ENCODE results near the gene MAN1C1. TPM values are rescaled to one million over a fixed set of nuclear protein-coding genes. Genes with fewer than 3 reads are reported as not detected.
A peak's percentile ranks its signal among the peaks of the same experiment; 100 is the strongest.

Gene MAN1C1
- 5.3 and 5.5 TPM in 2 replicates for total RNA-seq (2014; rRNA removed; shearing (Covaris generic))

GRCh38 chr1:25616095-25616986 is at the start of gene MAN1C1:
MAN1C1 (plus strand) TSS chr1:25616791; CDS start chr1:25617798, 1,007 bp downstream.
- DNase-seq (ENCODE audit: low spot score): peak; percentile 93
- in situ Hi-C loops (cut with HindIII; ENCODE audit: low sequenced_read_pairs): no loop called here

DNA sequence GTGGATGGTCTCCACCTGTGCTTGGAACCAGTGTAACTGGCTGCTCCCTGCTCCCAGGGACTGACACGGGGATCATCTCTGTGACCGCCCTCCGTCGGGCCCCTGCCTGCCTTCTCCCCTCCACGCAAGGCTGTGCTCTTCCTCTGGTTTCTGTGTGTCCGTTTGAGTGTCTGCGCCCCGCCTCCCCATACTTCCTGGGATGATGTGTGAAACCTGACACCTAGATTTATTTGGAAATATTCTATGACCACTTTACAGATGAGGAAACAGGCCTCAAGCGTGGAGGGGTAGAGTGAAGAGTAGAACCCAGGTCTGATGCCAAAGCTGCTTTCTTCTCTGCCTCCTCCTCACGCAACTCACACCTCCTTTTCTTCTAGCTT is 48.9 kb upstream of the MAN1C1 start:
- in situ Hi-C loops (cut with HindIII; ENCODE audit: low sequenced_read_pairs): no loop called here
- DNase-seq (ENCODE audit: low spot score): no peak

GRCh38 chr1:25568090-25568833 is 48.3 kb upstream of the MAN1C1 start:
- in situ Hi-C loops (cut with HindIII; ENCODE audit: low sequenced_read_pairs): no loop called here

GRCh38 chr1:25568834-25569596 is 47.6 kb upstream of the MAN1C1 start:
- in situ Hi-C loops (cut with HindIII; ENCODE audit: low sequenced_read_pairs): no loop called here
- DNase-seq (ENCODE audit: low spot score): peak; percentile 20

More at GRCh38 chr1:25568090-25568833, 48.3 kb upstream of the MAN1C1 start:
- peak; percentile 97 for DNase-seq (ENCODE audit: low spot score)

GRCh38 chr1:25569597-25570396 is 46.8 kb upstream of the MAN1C1 start:
- in situ Hi-C loops (cut with HindIII; ENCODE audit: low sequenced_read_pairs): no loop called here

GRCh38 chr1:25570798-25571521 is 45.6 kb upstream of the MAN1C1 start:
- in situ Hi-C loops (cut with HindIII; ENCODE audit: low sequenced_read_pairs): no loop called here
- DNase-seq (ENCODE audit: low spot score): no peak

More at GRCh38 chr1:25569597-25570396, 46.8 kb upstream of the MAN1C1 start:
- peak; percentile 56 for DNase-seq (ENCODE audit: low spot score)

DNA sequence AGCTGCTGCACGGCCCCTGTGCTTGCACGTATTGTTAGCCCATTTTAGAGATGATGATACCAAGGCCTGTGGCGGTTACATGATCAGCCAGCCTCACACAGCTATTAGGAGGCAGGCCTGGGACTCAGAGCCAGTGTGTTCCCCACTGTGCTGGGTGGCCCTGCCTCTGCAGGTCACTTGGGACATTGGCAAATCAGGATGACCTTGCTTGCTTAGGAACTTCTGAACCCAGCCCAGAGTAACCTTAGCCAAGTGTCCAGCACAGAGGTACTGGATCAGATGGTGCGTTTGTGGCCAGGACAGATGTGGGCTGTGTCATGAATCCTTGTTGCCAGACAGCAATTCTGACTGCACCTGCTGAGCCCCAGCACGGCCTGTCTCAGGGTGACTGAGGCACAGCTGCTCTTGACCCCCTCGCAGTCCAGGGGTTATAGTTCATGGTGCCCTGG is 45.0 kb upstream of the MAN1C1 start:
- DNase-seq (ENCODE audit: low spot score): no peak
- in situ Hi-C loops (cut with HindIII; ENCODE audit: low sequenced_read_pairs): no loop called here

- no peak for DNase-seq (ENCODE audit: low spot score)
- in situ Hi-C loops (cut with HindIII; ENCODE audit: low sequenced_read_pairs): no loop called here
Measured at GRCh38 chr1:25572107-25572506, 44.5 kb upstream of the MAN1C1 start.

- peak; percentile 79 for DNase-seq (ENCODE audit: low spot score)
- in situ Hi-C loops (cut with HindIII; ENCODE audit: low sequenced_read_pairs): no loop called here
Measured at GRCh38 chr1:25572708-25573590, 43.6 kb upstream of the MAN1C1 start.

DNA sequence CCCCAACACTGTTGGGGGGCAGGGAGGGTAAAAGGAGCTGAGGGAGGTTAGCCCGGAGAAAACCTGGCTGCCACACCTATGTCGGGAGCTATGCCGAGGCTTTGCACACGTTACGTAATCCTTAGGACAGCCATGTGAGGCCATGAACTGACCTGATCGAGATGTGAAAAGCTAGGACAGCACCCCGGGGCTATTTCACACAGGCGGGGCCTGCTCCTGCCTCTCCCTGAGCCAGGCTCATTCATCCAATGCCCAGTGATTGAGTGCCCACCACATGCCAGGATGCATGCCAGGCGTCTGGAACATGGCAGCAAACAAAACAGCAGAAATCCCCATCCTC is 43.0 kb upstream of the MAN1C1 start:
- in situ Hi-C loops (cut with HindIII; ENCODE audit: low sequenced_read_pairs): no loop called here
- peak; percentile 94 for DNase-seq (ENCODE audit: low spot score)

DNA sequence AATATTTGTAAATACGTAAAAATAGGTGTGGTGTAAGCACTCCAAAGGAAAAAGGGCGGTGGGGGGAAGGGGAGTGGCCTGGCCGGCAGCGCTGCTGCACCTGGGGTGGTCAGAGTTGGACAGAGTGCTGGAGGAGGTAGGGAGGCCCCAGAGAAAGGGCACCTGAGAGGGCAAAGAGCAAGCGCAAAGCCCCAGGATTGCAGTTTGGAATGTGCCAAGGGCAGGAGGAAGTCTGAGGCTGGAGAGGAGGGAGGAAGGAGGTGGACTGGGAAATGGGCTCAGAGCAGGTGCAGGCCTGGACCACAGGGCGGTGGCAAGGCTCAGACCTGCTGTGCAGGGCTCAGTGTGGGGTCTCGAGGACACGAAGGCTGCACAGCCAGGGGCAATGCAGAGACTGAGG is 42.6 kb upstream of the MAN1C1 start:
- in situ Hi-C loops (cut with HindIII; ENCODE audit: low sequenced_read_pairs): no loop called here

DNA sequence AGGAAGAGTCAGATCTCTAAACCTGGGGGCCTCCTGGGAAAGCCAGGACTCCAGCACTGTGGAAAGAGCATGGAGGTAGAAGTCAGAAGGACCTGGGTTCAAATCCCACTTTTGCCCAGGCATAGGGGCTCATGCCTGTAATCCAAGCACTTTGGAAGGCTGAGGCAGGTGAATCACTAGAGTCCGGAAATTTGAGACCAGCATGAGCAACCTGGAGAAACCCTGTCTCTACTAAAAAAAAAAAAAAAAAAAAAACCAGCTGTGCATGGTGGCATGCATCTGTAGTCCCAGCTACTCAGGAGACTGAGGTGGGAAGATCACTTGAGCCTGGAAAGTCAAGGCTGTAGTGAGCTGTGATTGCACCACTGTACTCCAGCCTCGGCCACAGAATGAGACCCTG is 41.4 kb upstream of the MAN1C1 start:
- no peak for DNase-seq (ENCODE audit: low spot score)
- in situ Hi-C loops (cut with HindIII; ENCODE audit: low sequenced_read_pairs): no loop called here

More for the DNA sequence above, 42.6 kb upstream of the MAN1C1 start:
- DNase-seq (ENCODE audit: low spot score): peak; percentile 48

DNA sequence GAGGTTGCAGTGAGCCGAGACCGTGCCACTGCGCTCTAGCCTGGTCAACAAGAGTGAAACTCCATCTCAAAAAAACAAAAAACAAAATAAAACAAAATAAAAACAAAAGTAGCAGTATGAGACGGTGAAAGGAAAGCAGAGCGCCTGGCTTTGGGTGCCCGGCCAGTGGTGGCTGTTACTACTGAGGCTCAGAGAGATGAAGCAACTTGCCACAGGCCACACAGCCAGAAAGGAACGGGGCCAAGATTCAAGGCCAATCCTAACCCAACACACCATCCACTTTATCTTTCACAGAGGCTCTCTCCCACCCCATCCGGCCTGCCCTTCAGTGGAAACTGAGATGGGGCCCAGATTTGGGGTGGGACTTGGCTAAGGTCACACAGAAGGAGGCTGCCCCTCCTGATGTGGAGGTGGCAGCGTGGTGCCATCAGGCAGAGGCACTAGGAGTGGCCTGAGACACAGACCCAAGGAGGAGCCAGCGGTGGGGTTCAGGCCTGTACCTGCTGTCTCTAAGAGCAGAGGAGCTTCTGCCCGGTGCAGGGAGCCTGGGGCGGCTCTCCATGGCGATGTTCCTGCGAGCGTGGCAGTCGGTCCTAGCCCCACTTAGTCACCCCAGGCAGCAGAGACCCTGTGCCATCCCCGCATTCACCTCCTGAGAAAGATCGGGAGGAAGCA is 40.0 kb upstream of the MAN1C1 start:
- no peak for DNase-seq (ENCODE audit: low spot score)
- in situ Hi-C loops (cut with HindIII; ENCODE audit: low sequenced_read_pairs): no loop called here

DNA sequence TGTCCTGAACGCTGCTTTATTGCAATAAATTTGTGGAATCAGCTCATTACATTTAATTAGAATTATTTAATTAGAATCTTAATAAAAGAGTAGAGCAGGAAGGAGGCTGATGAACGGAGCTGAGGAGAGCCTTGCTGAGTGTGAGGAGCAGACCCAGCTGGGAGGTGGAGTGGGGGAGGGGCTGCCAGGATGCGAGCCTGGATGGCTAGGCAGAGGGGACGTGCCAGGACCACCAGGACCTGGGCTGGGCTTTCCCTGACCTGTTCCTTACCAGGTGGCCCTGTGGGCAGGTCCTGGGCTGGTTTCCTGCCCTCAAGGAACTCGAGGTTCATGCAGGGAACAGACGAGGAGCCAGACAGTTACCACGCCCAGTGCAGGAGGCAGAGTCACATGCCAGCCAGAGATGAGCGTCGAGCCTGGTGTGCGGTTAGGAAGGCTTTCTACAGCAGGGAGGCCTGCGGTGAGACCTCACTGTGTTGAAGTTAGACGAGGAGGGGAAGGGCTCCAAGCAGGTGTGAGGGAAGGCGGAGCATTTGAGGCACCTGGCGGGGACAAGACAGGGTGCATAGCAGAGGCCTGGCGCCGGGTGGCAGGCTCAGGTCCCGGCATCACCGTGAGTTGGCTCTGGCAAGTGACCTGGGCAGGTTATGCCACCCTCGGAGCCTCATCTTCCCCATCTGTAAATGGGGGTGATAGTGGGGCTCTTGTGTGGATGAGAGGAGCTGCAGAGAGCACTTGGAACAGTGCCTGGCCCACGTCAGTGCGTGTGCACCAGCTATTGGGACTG is 39.3 kb upstream of the MAN1C1 start:
- no peak for DNase-seq (ENCODE audit: low spot score)
- in situ Hi-C loops (cut with HindIII; ENCODE audit: low sequenced_read_pairs): no loop called here

DNA sequence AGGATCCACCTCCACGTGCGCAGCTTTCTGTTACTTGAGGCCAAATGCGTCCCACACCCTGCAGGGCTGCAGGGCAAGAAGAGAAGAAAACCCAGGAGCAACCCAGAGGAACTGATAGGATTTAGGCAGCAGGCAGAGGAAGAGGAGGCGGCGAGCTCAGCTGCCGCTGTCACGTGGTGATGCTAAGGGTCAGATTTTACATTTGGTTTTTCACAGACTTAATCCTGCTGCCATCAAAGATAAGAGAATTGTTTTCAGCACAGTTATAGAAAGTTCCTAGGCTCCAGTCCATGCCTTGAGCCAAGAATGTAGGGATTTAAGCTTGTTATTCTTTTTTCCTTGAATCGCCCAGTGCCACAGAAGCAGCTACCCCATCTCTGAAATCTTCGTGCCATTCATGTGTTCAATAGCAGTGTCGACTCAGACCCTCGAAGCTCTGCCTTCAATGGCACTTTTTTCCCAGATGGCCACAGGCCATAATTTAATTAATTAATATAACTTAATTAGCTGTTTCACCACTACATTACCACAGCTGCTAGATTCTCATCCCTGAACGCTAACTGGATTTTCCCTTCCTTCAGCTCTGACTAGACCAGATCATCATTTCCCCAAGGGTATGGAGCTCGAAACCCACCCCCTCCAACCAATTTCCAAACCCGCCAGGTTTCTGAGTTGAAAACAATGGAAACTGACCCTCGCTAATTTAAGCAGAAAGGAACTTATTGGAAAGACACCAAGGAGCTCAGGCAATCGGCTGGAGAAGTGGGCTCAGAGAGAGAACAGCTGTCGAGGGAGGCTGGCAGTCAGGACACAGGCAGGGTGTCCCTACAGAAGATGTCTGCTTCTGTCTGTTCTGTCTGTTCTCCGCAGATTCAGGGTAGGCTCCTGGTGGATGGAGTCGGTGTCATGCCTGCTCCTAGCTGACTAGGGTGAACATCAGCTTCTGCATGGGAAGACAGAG is 37.0 kb upstream of the MAN1C1 start:
- no peak for DNase-seq (ENCODE audit: low spot score)

More for the DNA sequence above, 37.0 kb upstream of the MAN1C1 start:
- in situ Hi-C loops (cut with HindIII; ENCODE audit: low sequenced_read_pairs): no loop called here

Measured in G401 (cell line).